HG03280 (cell line): Measurements from ENCODE around the gene DOCK10.
A peak's percentile ranks its signal among the peaks of the same experiment; 100 is the strongest.

ENCODE experiments used
- ATAC-seq: cut with Tn5 transposase; IDR thresholded peaks from one replicate; pipeline ENCODE4 v1.9.1; 2021; ENCODE audit warnings: mild to moderate bottlenecking, moderate library complexity; ENCODE audit not compliant: unreplicated experiment

Gene DOCK10

GRCh38 chr2:224982910-224983711 is 59.2 kb downstream of the DOCK10 start:
- ATAC-seq, result peak; percentile 48

- no peak for ATAC-seq
These were observed 60.0 kb downstream of the DOCK10 start for GRCh38 chr2:224982226-224982625.

GRCh38 chr2:224976629-224977525 is 65.4 kb downstream of the DOCK10 start:
- peak; percentile 56 for ATAC-seq

- ATAC-seq, result no peak
These were observed 66.5 kb downstream of the DOCK10 start for GRCh38 chr2:224975761-224976160.

GRCh38 chr2:224973112-224974016 is 68.9 kb downstream of the DOCK10 start:
- ATAC-seq, result peak; percentile 26

GRCh38 chr2:224971214-224971613 is 71.1 kb downstream of the DOCK10 start:
- ATAC-seq, result no peak

GRCh38 chr2:224970311-224970710 is 72.0 kb downstream of the DOCK10 start:
- peak; percentile 44 for ATAC-seq

GRCh38 chr2:224969633-224970260 is 72.5 kb downstream of the DOCK10 start:
- peak; percentile 31 for ATAC-seq

- ATAC-seq, result no peak
These were observed 73.2 kb downstream of the DOCK10 start for GRCh38 chr2:224969095-224969494.

- no peak for ATAC-seq
These were observed 74.2 kb downstream of the DOCK10 start for GRCh38 chr2:224968051-224968450.

- no peak for ATAC-seq
These were observed 75.7 kb downstream of the DOCK10 start for GRCh38 chr2:224966613-224967012.

- ATAC-seq, result no peak
These were observed 82.7 kb downstream of the DOCK10 start for GRCh38 chr2:224959556-224959955.

GRCh38 chr2:224958873-224959272 is 83.4 kb downstream of the DOCK10 start:
- ATAC-seq, result no peak

GRCh38 chr2:224958462-224958857 is 83.8 kb downstream of the DOCK10 start:
- ATAC-seq, result no peak

GRCh38 chr2:224957540-224958461 is 84.5 kb downstream of the DOCK10 start:
- ATAC-seq, result peak; percentile 92

- no peak for ATAC-seq
These were observed 85.6 kb downstream of the DOCK10 start for GRCh38 chr2:224956706-224957105.

GRCh38 chr2:224954980-224955379 is 87.3 kb downstream of the DOCK10 start:
- ATAC-seq, result no peak

- peak; percentile 53 for ATAC-seq
These were observed 89.2 kb downstream of the DOCK10 start for GRCh38 chr2:224952936-224953657.
